ENCODE measurements around the gene ATOSA. TPM values are rescaled to one million over a fixed set of nuclear protein-coding genes. Genes with fewer than 3 reads are reported as not detected.

ATOSA gene
- total and polyA plus RNA-seq, 11 donors = 12.2 to 51.5 (median 29.8) TPM

DNA sequence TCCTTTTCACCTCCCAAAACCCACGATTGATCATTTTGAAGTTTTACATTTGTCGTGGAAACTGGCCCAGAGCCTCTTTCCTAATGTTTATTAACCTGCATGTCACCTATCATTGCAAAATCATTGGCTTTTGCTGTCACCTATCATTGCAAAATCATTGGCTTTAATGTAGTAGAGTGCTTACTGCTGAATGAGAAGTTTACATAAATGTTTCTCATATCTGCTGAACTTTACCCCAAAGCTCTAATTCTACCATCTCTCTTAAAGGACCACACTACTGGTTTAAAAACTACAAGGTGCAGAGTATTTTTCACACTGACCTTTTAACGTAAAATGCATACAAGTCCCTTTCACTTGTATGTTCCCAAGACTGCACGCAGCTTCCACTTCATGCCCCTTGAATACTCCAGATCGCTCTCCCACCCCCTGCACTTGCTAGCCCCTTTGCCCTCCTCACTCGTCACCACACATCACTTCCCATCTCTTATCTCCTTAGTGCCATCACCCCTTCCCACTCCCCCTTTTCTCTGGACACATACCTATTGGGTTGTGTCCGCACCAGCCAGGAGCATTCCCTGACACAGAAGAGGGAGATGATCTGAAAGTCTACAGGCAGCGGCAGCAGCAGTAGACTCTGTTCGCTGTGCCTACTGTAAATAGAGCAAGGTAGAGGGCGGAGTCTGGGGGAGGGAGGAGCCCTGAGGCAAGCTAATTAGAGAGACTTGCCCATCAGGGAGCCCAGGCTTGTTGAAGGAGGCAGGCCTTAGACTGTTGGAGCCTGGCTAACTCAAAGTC, 30.2 kb upstream of the ATOSA start:
- Histone ChIP-seq H3K27me3 (no peaks in the 10 kb centered on the region), H3K4me3 (no peak overlapping the region), H3K9me3 (no peaks in the 10 kb centered on the region), H3K36me3 (no peaks in the 10 kb centered on the region), H3K27ac (no peak overlapping the region), H3K4me1 (no peaks in the 10 kb centered on the region)
- ATAC-seq (no peak), DNase-seq (no peak)
- intact Hi-C loops (cut with DNase I) = no loop called here
- 60 to 69% (median 68%) methylated on average over 10 of the region's 10 CpGs for WGBS, 4 donors
- no peak for TF ChIP-seq POLR2A (IDR thresholded peaks at IDR 0.05)
- TF ChIP-seq, protein P1, sequence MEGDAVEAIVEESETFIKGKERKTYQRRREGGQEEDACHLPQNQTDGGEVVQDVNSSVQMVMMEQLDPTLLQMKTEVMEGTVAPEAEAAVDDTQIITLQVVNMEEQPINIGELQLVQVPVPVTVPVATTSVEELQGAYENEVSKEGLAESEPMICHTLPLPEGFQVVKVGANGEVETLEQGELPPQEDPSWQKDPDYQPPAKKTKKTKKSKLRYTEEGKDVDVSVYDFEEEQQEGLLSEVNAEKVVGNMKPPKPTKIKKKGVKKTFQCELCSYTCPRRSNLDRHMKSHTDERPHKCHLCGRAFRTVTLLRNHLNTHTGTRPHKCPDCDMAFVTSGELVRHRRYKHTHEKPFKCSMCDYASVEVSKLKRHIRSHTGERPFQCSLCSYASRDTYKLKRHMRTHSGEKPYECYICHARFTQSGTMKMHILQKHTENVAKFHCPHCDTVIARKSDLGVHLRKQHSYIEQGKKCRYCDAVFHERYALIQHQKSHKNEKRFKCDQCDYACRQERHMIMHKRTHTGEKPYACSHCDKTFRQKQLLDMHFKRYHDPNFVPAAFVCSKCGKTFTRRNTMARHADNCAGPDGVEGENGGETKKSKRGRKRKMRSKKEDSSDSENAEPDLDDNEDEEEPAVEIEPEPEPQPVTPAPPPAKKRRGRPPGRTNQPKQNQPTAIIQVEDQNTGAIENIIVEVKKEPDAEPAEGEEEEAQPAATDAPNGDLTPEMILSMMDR (IDR thresholded peaks at IDR 0.05) = no peak

DNA sequence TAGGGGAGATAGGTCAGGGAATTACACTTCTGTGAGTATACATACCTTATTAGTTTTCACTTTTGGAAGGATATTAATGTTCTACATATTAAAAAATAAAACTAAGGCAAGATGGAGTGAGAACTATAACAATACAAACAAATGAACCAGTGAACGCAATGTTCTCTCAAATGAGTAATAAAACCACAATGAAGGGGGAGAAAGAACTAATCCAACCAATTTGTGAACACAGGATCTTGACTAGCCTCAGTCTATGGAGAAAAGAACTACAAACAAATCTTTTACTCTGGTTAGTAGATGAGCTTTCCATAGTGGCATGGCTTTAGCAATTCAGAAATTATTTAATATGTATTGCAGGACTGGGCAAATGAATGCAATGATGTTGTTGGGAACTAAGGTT, 26.9 kb upstream of the ATOSA start:
- Histone ChIP-seq H3K36me3 (no peaks in the 10 kb centered on the region), H3K27ac (no peak overlapping the region), H3K4me1 (no peaks in the 10 kb centered on the region), H3K27me3 (no peaks in the 10 kb centered on the region), H3K4me3 (no peak overlapping the region), H3K9me3 (no peaks in the 10 kb centered on the region)
- intact Hi-C loops (cut with DNase I) = no loop called here
- ATAC-seq (no peak), DNase-seq (no peak)
- TF ChIP-seq, protein P1 (IDR thresholded peaks at IDR 0.05) = no peak
- TF ChIP-seq POLR2A (IDR thresholded peaks at IDR 0.05) = no peak
- WGBS, 4 donors = 93 to 96% (median 95%) methylated on average over 1 of the region's 1 CpG

DNA sequence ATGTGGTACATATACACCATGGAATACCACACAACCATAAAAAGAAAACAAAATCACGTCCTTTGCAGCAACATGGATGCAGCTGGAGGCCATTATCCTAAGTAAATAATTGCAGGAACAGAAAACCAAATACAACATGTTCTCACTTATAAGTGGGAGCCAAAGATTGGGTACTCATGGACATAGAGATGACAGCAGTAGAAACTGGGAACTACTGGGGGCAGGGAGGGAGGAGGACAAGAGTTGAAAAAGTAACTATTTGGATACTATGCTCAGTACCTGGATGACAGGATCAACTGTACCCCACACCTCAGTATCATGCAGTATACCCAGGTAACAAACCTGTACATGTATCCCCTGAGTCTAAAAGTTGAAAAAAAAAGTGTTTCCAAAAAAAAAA, 23.2 kb upstream of the ATOSA start:
- no peak overlapping the region for H3K4me3 ChIP-seq
- intact Hi-C loops (cut with DNase I) = no loop called here
- no peak overlapping the region for H3K27ac ChIP-seq
- ATAC-seq (no peak), DNase-seq (no peak)
- H3K9me3 ChIP-seq = no peaks in the 10 kb centered on the region
- 86 to 92% (median 88%) methylated on average over 1 of the region's 1 CpG for WGBS, 4 donors
- no peaks in the 10 kb centered on the region for H3K36me3 ChIP-seq
- no peak for TF ChIP-seq POLR2A (IDR thresholded peaks at IDR 0.05)
- TF ChIP-seq, protein P1 (IDR thresholded peaks at IDR 0.05) = no peak
- no peaks in the 10 kb centered on the region for H3K4me1 ChIP-seq
- no peaks in the 10 kb centered on the region for H3K27me3 ChIP-seq

DNA sequence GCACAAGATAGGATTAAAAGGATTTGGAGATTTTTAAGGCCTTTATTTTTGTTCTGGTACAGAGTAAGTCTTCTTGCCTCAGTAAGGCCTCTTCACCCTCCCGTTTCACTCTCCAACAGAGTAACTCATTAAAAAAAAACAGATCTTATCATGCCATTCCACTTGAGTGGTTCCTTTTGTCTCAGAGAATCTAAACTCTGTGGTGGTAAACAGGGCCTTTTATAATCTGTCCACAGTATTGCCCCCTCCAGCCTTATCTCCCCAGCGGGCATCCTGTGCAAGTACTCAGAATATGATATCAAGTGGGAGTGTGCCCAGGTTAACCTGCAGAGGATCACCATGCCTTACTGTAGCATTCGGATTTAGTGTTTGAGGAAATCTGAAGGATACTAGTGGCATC, 20.3 kb upstream of the ATOSA start:
- Histone ChIP-seq H3K4me1 (no peaks in the 10 kb centered on the region), H3K27me3 (no peaks in the 10 kb centered on the region), H3K36me3 (no peaks in the 10 kb centered on the region), H3K9me3 (no peaks in the 10 kb centered on the region), H3K27ac (no peak overlapping the region), H3K4me3 (no peak overlapping the region)
- intact Hi-C loops (cut with DNase I) = no loop called here
- DNase-seq (no peak), ATAC-seq (no peak)
- WGBS, 4 donors = 60 to 73% (median 70%) methylated on average over 3 of the region's 3 CpGs
- no peak for TF ChIP-seq POLR2A (IDR thresholded peaks at IDR 0.05)
- TF ChIP-seq, protein P1 (IDR thresholded peaks at IDR 0.05) = no peak

All from heart left ventricle (tissue), 16 donors.